Neural progenitor cell (in vitro differentiated cells): ENCODE measurements around the gene MT1A. TPM values are rescaled to one million over a fixed set of nuclear protein-coding genes. Genes with fewer than 3 reads are reported as not detected.

Experiments
- DNase-seq: peaks from one replicate; pipeline ENCODE4 v3.0.0-alpha.2; 2016; ENCODE audit warnings: low spot score
- H2AFZ ChIP-seq: fragments of 200-600 bp; sonication (generic); replicated peaks from 2 replicates; pipeline ENCODE4 v1.6.1; 2016; ENCODE audit warnings: antibody characterized with exemption
- H3F3A ChIP-seq: fragments of 200-600 bp; sonication (generic); 2 replicates; pipeline ENCODE4 v1.6.1; 2016; ENCODE audit warnings: antibody characterized with exemption, low read depth
- H3K27ac ChIP-seq: fragments of 200-600 bp; sonication (generic); 2 replicates; pipeline ENCODE4 v1.5.1; 2016; ENCODE audit warnings: mild to moderate bottlenecking
- H3K27me3 ChIP-seq: fragments of 200-600 bp; sonication (generic); 2 replicates; pipeline ENCODE4 v1.6.1; 2016; ENCODE audit warnings: mild to moderate bottlenecking, moderate library complexity
- H3K36me3 ChIP-seq: fragments of 200-600 bp; sonication (generic); 2 replicates; pipeline ENCODE4 v1.5.1; 2016
- H3K4me1 ChIP-seq: fragments of 200-600 bp; sonication (generic); 2 replicates; pipeline ENCODE4 v1.6.1; 2016; ENCODE audit warnings: mixed run types
- H3K4me2 ChIP-seq: fragments of 200-600 bp; sonication (generic); 2 replicates; pipeline ENCODE4 v1.6.1; 2016
- H3K4me3 ChIP-seq: fragments of 200-600 bp; sonication (generic); 2 replicates; pipeline ENCODE4 v1.5.1; 2016
- H3K79me2 ChIP-seq: fragments of 200-600 bp; sonication (generic); 2 replicates; pipeline ENCODE4 v1.6.1; 2016; ENCODE audit warnings: low read depth
- H3K9ac ChIP-seq: fragments of 200-600 bp; sonication (generic); 2 replicates; pipeline ENCODE4 v1.6.1; 2016
- H3K9me3 ChIP-seq: fragments of 200-600 bp; sonication (generic); 2 replicates; pipeline ENCODE4 v1.5.1; 2016; ENCODE audit warnings: low read depth
- H4K20me1 ChIP-seq: fragments of 200-600 bp; sonication (generic); 2 replicates; pipeline ENCODE4 v1.6.1; 2016; ENCODE audit warnings: low read depth
- H3K27ac Mint-ChIP-seq: 3 replicates; pipeline ENCODE4 v1.8.0; 2021; ENCODE audit warnings: mixed read lengths
- H3K27me3 Mint-ChIP-seq: 2 replicates; pipeline ENCODE4 v1.8.0; 2022; ENCODE audit warnings: low read depth, mild to moderate bottlenecking, inconsistent platforms, moderate library complexity, mixed read lengths; ENCODE audit not compliant: insufficient read depth
- H3K36me3 Mint-ChIP-seq: 3 replicates; pipeline ENCODE4 v1.8.0; 2021; ENCODE audit warnings: mixed read lengths
- H3K4me1 Mint-ChIP-seq: 3 replicates; pipeline ENCODE4 v1.8.0; 2021; ENCODE audit warnings: mixed read lengths
- H3K4me3 Mint-ChIP-seq: 3 replicates; pipeline ENCODE4 v1.8.0; 2021; ENCODE audit warnings: mild to moderate bottlenecking, moderate library complexity, mixed read lengths
- H3K9me3 Mint-ChIP-seq: 3 replicates; pipeline ENCODE4 v1.8.0; 2020; ENCODE audit warnings: mixed read lengths
- CTCF ChIP-seq: fragments of 200-600 bp; sonication (generic); IDR thresholded peaks from 2 replicates; pipeline ENCODE4 v1.5.1; 2017; ENCODE audit warnings: antibody characterized with exemption, mild to moderate bottlenecking
- EZH2 ChIP-seq: fragments of 200-600 bp; sonication (generic); IDR thresholded peaks from 2 replicates; pipeline ENCODE4 v1.6.1; 2017; ENCODE audit warnings: antibody characterized with exemption, mild to moderate bottlenecking, moderate library complexity
- EZH2phosphoT487 ChIP-seq: fragments of 200-600 bp; sonication (generic); IDR thresholded peaks from 2 replicates; pipeline ENCODE4 v1.6.1; 2017; ENCODE audit warnings: antibody characterized with exemption
- total RNA-seq: library from RNA; depleted of rRNA; stranded (reverse); fragments of >200 nt; gene quantifications from 2 replicates; pipeline ENCODE4 v1.2.3, GENCODE V29; 2015; ENCODE audit warnings: low replicate concordance

Gene MT1A
- total RNA-seq, 1 donor from 2014 or later, result not detected

GRCh38 chr16:56632156-56632847 is 6.2 kb upstream of the MT1A start, which contains the start of gene MT1M:
Gene MT1M, plus strand, starts transcription at chr16:56632659. Its CDS starts 73 bp downstream, at chr16:56632732.
- no peaks in the 10 kb centered on the region for H3F3A ChIP-seq
- no peaks in the 10 kb centered on the region for H3K36me3 Mint-ChIP-seq
- peaks cover 14% of the 10 kb centered on the region for H3K4me1 Mint-ChIP-seq
- peak within 1 kb of the TSS; percentile 77 for H2AFZ ChIP-seq
- no peak within 1 kb of the TSS for H3K9ac ChIP-seq
- DNase-seq, result peak; percentile 66
- H3K27me3 Mint-ChIP-seq, result peaks cover 85% of the 10 kb centered on the region
- peaks cover 3% of the 10 kb centered on the region for H3K9me3 Mint-ChIP-seq
- H3K27ac Mint-ChIP-seq, result no peak within 1 kb of the TSS
- peaks cover 66% of the 10 kb centered on the region for H4K20me1 ChIP-seq
- TF ChIP-seq EZH2 (peak; percentile 98), CTCF (no peak), EZH2phosphoT487 (peak; percentile 91)
- no peaks in the 10 kb centered on the region for H3K9me3 ChIP-seq
- peak within 1 kb of the TSS; percentile 47 for H3K4me3 ChIP-seq
- H3K4me1 ChIP-seq, result peaks cover 16% of the 10 kb centered on the region
- H3K79me2 ChIP-seq, result no peaks in the 10 kb centered on the region
- no peak within 1 kb of the TSS for H3K27ac ChIP-seq
- peaks cover 100% of the 10 kb centered on the region for H3K27me3 ChIP-seq
- peak within 1 kb of the TSS; percentile 78 for H3K4me3 Mint-ChIP-seq
- H3K4me2 ChIP-seq, result peak within 1 kb of the TSS; percentile 83
- H3K36me3 ChIP-seq, result no peaks in the 10 kb centered on the region

GRCh38 chr16:56632848-56633365 is 5.6 kb upstream of the MT1A start:
- Histone ChIP-seq H2AFZ (no peak overlapping the region), H3K9me3 (no peaks in the 10 kb centered on the region), H3K27me3 (peaks cover 100% of the 10 kb centered on the region), H3F3A (no peaks in the 10 kb centered on the region), H3K4me2 (peak overlapping the region; percentile 83), H3K36me3 (no peaks in the 10 kb centered on the region), H3K27ac (no peak overlapping the region), H3K79me2 (no peaks in the 10 kb centered on the region), H4K20me1 (peaks cover 71% of the 10 kb centered on the region), H3K9ac (no peak overlapping the region), H3K4me3 (peak overlapping the region; percentile 47), H3K4me1 (peaks cover 16% of the 10 kb centered on the region)
- peaks cover 88% of the 10 kb centered on the region for H3K27me3 Mint-ChIP-seq
- H3K9me3 Mint-ChIP-seq, result peaks cover 3% of the 10 kb centered on the region
- no peak for DNase-seq
- H3K4me3 Mint-ChIP-seq, result peak overlapping the region; percentile 72
- H3K4me1 Mint-ChIP-seq, result peaks cover 17% of the 10 kb centered on the region
- no peak overlapping the region for H3K27ac Mint-ChIP-seq
- TF ChIP-seq EZH2 (no peak), EZH2phosphoT487 (no peak), CTCF (no peak)
- H3K36me3 Mint-ChIP-seq, result no peaks in the 10 kb centered on the region

- H2AFZ ChIP-seq, result no peak overlapping the region
- peaks cover 92% of the 10 kb centered on the region for H3K27me3 Mint-ChIP-seq
- H3K27ac Mint-ChIP-seq, result no peak overlapping the region
- no peak for DNase-seq
- H3K36me3 Mint-ChIP-seq, result no peaks in the 10 kb centered on the region
- no peak for TF ChIP-seq CTCF
- TF ChIP-seq EZH2phosphoT487, result no peak
- TF ChIP-seq EZH2, result no peak
- H3K27ac ChIP-seq, result no peak overlapping the region
- no peaks in the 10 kb centered on the region for H3K79me2 ChIP-seq
- H3K36me3 ChIP-seq, result no peaks in the 10 kb centered on the region
- peaks cover 73% of the 10 kb centered on the region for H4K20me1 ChIP-seq
- peaks cover 16% of the 10 kb centered on the region for H3K4me1 ChIP-seq
- peaks cover 100% of the 10 kb centered on the region for H3K27me3 ChIP-seq
- H3K4me1 Mint-ChIP-seq, result peaks cover 17% of the 10 kb centered on the region
- H3K9me3 Mint-ChIP-seq, result peaks cover 3% of the 10 kb centered on the region
- no peak overlapping the region for H3K4me2 ChIP-seq
- no peak overlapping the region for H3K4me3 Mint-ChIP-seq
- H3K9ac ChIP-seq, result no peak overlapping the region
- no peaks in the 10 kb centered on the region for H3K9me3 ChIP-seq
- H3K4me3 ChIP-seq, result no peak overlapping the region
- H3F3A ChIP-seq, result no peaks in the 10 kb centered on the region
Observed at GRCh38 chr16:56633535-56633934, 4.9 kb upstream of the MT1A start.
